ENCODE results near the gene GPBP1L1. TPM values are rescaled to one million over a fixed set of nuclear protein-coding genes. Genes with fewer than 3 reads are reported as not detected.

Gene GPBP1L1
- total RNA-seq, 1 experiment from 2014 or later = 124 TPM

DNA sequence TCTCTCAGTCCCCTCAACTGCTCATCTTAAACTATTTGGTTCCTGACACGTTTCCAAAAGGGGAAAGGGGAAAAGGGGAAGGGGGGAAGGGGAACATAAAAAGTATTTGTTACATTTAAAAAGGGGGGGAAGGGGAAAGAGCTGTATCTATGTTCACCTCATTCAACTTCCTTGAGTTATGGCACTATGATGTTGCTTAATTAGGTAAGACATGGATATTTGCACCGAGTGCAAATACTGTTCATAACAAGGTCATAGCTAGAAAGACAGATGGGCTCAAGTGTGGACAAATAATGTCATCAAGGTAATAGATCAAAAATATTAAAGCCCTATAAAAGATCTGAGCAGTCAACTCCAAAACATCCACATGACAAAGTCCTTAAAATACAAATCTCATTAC, 26.0 kb downstream of the GPBP1L1 start:
- no peaks in the 10 kb centered on the region for H3K9me3 ChIP-seq (ENCODE audit: insufficient read depth, low read depth)
- ChIA-PET POLR2A (ENCODE audit: unreplicated experiment) (interaction anchor here (0.6 kb wide), 1 partner anchor 81 kb away, joined by 7 read pairs; no protein-coding TSS in a partner anchor), CTCF (no interaction called here)
- H4K20me1 ChIP-seq (ENCODE audit: insufficient read depth) = peaks cover 43% of the 10 kb centered on the region
- H3K27me3 ChIP-seq (ENCODE audit: insufficient read depth, low read depth) = no peaks in the 10 kb centered on the region
- no peak for TF ChIP-seq CTCF (conservative IDR thresholded peaks at IDR 0.05)
- TF ChIP-seq EZH2 (IDR thresholded peaks at IDR 0.05; ENCODE audit: low read depth) = no peak
- H3K36me3 ChIP-seq (ENCODE audit: low read depth) = peaks cover 49% of the 10 kb centered on the region
- H3K79me2 ChIP-seq (ENCODE audit: low read depth) = peaks cover 48% of the 10 kb centered on the region
- DNase-seq = no peak
- H3K4me1 ChIP-seq (replicated peaks; ENCODE audit: insufficient read depth) = no peaks in the 10 kb centered on the region
- H3K4me2 ChIP-seq = no peak overlapping the region
- BruUV-seq (replicated peaks) = no TSS peak
- intact Hi-C loops (cut with micrococcal nuclease; ENCODE audit: unreplicated experiment) = no loop called here
- H3K4me3 ChIP-seq = no peak overlapping the region
- H3K27ac ChIP-seq = no peak overlapping the region
- H2AFZ ChIP-seq = no peak overlapping the region
- no peaks in the 10 kb centered on the region for H3K9me2 ChIP-seq (ENCODE audit: insufficient read depth)
- H3F3A ChIP-seq (ENCODE audit: insufficient read depth, low read depth) = 0 out of 2 replicates have a peak, but pooled peaks cover 3% of the 10 kb centered on the region

DNA sequence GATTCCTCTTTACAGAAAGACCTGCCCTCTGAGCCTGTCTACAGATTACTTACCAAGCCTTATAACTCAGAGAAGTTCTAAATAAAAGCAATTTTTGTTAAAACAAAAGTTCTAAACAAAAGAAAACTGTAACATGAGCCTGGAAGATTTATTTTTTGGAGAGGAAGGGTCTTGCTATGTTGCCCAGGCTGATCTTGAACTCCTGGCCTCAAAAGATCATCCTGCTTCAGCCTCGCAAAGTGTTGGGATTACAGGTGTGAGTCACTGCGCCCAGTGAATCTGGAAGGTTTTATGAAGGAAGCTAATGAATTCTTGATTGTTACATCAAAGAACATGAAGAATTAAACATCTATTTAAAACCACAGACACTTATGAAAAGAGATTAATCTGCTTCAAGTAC, 27.1 kb downstream of the GPBP1L1 start:
- H3F3A ChIP-seq (ENCODE audit: insufficient read depth, low read depth) = no peaks in the 10 kb centered on the region; the same call in 1 of the 2 replicates
- intact Hi-C loops (cut with micrococcal nuclease; ENCODE audit: unreplicated experiment) = no loop called here
- no peaks in the 10 kb centered on the region for H3K9me2 ChIP-seq (ENCODE audit: insufficient read depth)
- ChIA-PET CTCF (no interaction called here), POLR2A (ENCODE audit: unreplicated experiment) (no interaction called here)
- H2AFZ ChIP-seq = no peak overlapping the region
- H3K4me2 ChIP-seq = no peak overlapping the region
- H3K27me3 ChIP-seq (ENCODE audit: insufficient read depth, low read depth) = no peaks in the 10 kb centered on the region
- no TSS peak for BruUV-seq (replicated peaks)
- H3K27ac ChIP-seq = no peak overlapping the region
- H3K79me2 ChIP-seq (ENCODE audit: low read depth) = peaks cover 37% of the 10 kb centered on the region
- no peak overlapping the region for H3K4me3 ChIP-seq
- peaks cover 36% of the 10 kb centered on the region for H4K20me1 ChIP-seq (ENCODE audit: insufficient read depth)
- TF ChIP-seq EZH2 (IDR thresholded peaks at IDR 0.05; ENCODE audit: low read depth) (no peak), CTCF (conservative IDR thresholded peaks at IDR 0.05) (no peak)
- DNase-seq = no peak
- peaks cover 60% of the 10 kb centered on the region for H3K36me3 ChIP-seq (ENCODE audit: low read depth)
- no peaks in the 10 kb centered on the region for H3K4me1 ChIP-seq (replicated peaks; ENCODE audit: insufficient read depth)
- no peaks in the 10 kb centered on the region for H3K9me3 ChIP-seq (ENCODE audit: insufficient read depth, low read depth)

DNA sequence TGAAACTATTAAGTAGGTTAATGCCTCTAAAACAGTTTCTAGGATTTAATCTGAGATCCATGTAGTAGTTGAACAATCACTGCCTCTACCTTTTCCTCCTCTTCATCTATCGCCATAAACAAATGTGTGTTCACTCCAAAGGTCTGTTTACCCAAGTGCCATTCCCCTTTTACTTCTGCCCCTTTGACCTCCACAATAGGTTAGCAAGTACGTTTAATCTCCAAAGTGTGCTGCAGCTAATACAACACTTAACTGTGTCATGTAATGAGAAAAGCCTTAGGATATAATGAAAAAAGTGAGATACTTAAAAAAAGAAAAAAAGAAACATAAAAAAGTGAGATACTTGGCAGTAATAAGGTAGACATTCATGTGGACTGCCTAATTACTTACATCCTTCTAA, 28.2 kb downstream of the GPBP1L1 start:
- H3K36me3 ChIP-seq (ENCODE audit: low read depth) = peaks cover 60% of the 10 kb centered on the region
- no TSS peak for BruUV-seq (replicated peaks)

More for the DNA sequence above, 28.2 kb downstream of the GPBP1L1 start:
- ChIA-PET POLR2A (ENCODE audit: unreplicated experiment) (no interaction called here), CTCF (no interaction called here)
- no peaks in the 10 kb centered on the region for H3K27me3 ChIP-seq (ENCODE audit: insufficient read depth, low read depth)
- peaks cover 33% of the 10 kb centered on the region for H4K20me1 ChIP-seq (ENCODE audit: insufficient read depth)
- H3K9me3 ChIP-seq (ENCODE audit: insufficient read depth, low read depth) = no peaks in the 10 kb centered on the region
- H3K4me3 ChIP-seq = no peak overlapping the region
- H3K27ac ChIP-seq = no peak overlapping the region
- H3F3A ChIP-seq (ENCODE audit: insufficient read depth, low read depth) = no peaks in the 10 kb centered on the region; the same call in 1 of the 2 replicates
- H2AFZ ChIP-seq = no peak overlapping the region
- H3K4me2 ChIP-seq = no peak overlapping the region
- H3K9me2 ChIP-seq (ENCODE audit: insufficient read depth) = no peaks in the 10 kb centered on the region
- H3K79me2 ChIP-seq (ENCODE audit: low read depth) = peaks cover 27% of the 10 kb centered on the region
- DNase-seq = no peak
- H3K4me1 ChIP-seq (replicated peaks; ENCODE audit: insufficient read depth) = no peaks in the 10 kb centered on the region
- TF ChIP-seq EZH2 (IDR thresholded peaks at IDR 0.05; ENCODE audit: low read depth) (no peak), CTCF (conservative IDR thresholded peaks at IDR 0.05) (no peak)
- intact Hi-C loops (cut with micrococcal nuclease; ENCODE audit: unreplicated experiment) = no loop called here
